Left cardiac atrium (tissue), 4 donors: ENCODE measurements around the gene SOAT1. TPM values are rescaled to one million over a fixed set of nuclear protein-coding genes. Genes with fewer than 3 reads are reported as not detected.
"Not testable (repeated sequence)": the region's sequence is repeated elsewhere in the genome, so short reads cannot be mapped to it uniquely, and the experiment has no call there.

ENCODE experiments used
- ATAC-seq, 2 donors: fragments of 200-7000 bp; cut with Tn5 transposase; one replicate each; pipeline ENCODE4 v1.9.1; 2020; ENCODE audit warnings: mild to moderate bottlenecking in 2 of 2, moderate library complexity in 2 of 2
- DNase-seq: peaks from one replicate; pipeline ENCODE4 v3.0.0-alpha.2; 2020
- intact Hi-C, 2 donors: fragments of 100-400 bp; cut with DNase I; formaldehyde crosslinking; loops; one replicate each; pipeline versions ENCODE4 v1.14.1 to v1.15.1; 2022 to 2023
- total RNA-seq, 2 donors: library from RNA; stranded (reverse); fragmentation: NEBNext Ultra II Directional; extraction: Animal tissue kit (Norgen Biotek cat#: 25700); gene quantifications; one replicate each; pipeline ENCODE4 v1.2.1, GENCODE V29; 2021
- donor health status: DM: no; HTN: yes; CAD: no.
- donor health status: DM: no; HTN: yes; CAD: no; lungs with severe emphysema.
- donor health status: DM: yes; HTN: yes; CAD: no.
- donor health status: Dilated cardiomyopathy.

Gene SOAT1
- total RNA-seq, 2 donors from 2014 or later = 20.6 to 21.8 TPM

GRCh38 chr1:179337942-179338560 lies 44.5 kb downstream of the SOAT1 start:
- ATAC-seq = no peak
- no peak for DNase-seq
- intact Hi-C loops = no loop called here

DNA sequence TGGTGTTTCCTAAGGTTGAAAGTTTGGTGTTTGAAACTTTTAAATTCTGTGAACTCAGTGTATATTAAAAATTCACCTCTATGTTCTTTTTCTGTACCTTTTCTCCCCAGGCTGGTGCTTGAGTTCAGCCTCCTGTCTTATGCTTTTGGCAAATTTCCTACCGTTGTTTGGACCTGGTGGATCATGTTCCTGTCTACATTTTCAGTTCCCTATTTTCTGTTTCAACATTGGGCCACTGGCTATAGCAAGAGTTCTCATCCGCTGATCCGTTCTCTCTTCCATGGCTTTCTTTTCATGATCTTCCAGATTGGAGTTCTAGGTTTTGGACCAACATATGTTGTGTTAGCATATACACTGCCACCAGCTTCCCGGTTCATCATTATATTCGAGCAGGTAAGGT lies 47.3 kb downstream of the SOAT1 start:
- DNase-seq = no peak
- ATAC-seq = no peak
- intact Hi-C loops = no loop called here

- DNase-seq (no peak), ATAC-seq (no peak)
- intact Hi-C loops = no loop called here
Measured at GRCh38 chr1:179341943-179342547, 48.4 kb downstream of the SOAT1 start.

DNA sequence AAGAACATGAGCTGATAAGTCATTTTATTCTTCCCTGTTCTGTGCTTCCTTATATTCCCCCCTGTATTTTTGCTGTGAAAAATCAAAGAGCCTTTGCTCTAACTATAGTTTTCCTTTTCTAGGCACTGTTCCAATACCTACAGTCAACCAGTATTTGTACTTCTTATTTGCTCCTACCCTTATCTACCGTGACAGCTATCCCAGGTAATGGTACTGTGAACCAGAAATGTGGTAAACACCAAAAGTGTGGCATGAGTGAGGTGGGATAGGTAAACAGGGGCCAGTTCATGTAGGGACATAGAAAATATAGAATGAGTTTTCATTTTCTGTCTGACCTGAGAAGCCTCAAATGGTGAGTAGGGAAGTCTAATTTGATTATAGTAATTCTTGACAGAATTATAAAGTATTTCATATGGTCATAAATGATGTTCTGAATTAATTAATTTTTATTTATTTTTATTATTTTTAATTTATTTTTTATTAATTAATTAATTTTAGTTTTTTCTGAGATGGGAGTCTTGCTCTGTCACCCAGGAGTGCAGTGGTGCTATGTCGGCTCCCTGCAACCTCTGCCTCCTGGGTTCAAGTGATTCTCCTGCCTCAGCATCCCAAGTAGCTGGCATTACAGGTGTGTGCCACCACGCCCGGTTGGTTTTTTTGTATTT lies 49.3 kb downstream of the SOAT1 start:
- intact Hi-C loops = no loop called here
- no peak for DNase-seq
- ATAC-seq = no peak

GRCh38 chr1:179351281-179351680 lies 57.7 kb downstream of the SOAT1 start:
- no peak for ATAC-seq
- no peak for DNase-seq
- intact Hi-C loops = no loop called here

DNA sequence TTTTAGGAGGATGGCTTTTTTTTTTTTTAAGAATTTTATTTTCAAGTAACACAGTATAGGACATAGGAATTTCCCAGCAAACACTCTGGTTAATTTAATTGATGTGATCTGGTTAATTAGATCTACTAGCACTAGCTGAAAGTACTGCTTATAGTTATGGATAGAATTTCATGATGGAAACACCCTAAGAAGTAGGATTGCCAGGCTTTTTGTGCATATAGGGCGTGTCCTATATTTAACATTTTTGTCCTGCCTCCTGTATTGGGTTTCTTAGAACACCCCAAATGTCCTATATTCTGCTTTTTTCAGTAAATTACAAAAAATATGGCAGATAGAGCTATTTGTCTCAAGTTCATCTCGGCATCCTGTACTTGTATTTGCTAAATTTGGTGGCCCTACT lies 58.6 kb downstream of the SOAT1 start:
- DNase-seq = no peak
- no peak for ATAC-seq
- intact Hi-C loops = no loop called here

DNA sequence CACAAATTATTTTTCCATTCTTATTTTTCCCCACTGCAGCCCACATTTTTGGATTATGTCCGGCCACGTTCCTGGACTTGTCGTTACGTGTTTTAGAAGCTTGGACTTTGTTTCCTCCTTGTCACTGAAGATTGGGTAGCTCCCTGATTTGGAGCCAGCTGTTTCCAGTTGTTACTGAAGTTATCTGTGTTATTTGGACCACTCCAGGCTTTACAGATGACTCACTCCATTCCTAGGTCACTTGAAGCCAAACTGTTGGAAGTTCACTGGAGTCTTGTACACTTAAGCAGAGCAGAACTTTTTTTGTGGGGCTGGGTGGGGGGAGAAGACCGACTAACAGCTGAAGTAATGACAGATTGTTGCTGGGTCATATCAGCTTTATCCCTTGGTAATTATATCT lies 59.9 kb downstream of the SOAT1 start:
- ATAC-seq (peak; percentile 93 to 99), DNase-seq (peak; percentile 32)
- intact Hi-C loops = no loop called here

DNA sequence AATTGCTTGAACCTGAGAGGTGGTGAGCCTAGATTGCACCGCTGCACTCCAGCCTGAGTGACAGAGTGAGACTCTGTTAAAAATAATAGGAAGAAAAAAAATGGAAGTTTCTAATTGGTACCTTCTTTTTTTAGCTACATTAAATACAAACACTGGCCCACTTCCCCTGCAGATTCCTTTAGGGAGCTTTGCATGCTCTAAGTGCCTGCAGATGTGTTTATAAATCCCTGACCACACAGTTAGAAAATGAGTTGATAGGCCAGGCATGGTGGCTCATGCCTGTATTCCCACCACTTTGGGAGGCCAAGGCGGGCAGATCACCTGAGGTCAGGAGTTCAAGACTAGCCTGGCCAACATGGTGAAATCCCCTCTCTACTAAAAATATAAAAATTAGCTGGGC lies 68.0 kb downstream of the SOAT1 start:
- intact Hi-C loops = loop anchor here (10.0 kb wide), 3 partner anchors 107 to 453 kb away; no protein-coding TSS in a partner anchor
- ATAC-seq = not testable (repeated sequence)

DNA sequence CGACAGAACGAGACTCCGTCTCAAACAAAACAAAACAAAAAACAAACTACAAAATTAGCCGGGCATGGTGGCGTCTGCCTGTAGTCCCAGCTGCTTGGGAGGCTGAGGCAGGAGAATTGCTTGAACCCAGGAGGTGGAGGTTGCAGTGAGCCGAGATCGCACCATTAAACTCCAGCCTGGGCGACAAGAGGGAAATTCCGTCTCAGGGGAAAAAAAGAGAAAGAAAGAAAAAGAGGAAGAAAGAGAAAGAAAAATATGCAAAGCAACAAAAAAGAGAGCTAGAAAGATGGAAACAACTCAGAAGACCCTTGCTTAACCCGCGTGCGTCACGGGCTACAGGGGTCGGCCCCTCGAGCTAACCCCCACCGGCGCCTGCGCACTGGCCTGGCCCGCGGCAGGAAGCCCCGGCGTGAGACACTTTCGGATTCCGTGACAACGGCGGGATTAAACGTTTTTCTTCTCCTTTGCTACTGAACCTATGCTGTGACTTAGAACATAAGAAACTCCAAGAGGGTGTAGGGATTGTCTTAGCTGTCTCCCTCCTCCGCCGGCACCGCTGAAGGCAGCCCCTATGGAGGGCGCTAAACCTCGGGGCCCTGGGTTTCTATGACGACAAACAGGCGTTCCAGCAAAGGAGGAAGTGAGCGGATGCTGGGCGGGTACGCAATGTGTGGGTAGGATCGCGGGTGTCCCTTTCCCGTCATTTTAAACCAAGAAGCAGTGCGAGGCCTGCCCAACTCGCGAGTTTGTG lies 71.9 kb downstream of the SOAT1 start, which contains the start of gene AXDND1:
Gene AXDND1, plus strand, starts transcription at position 630 of the 751 bp plus-strand sequence. CDS start 539 bp downstream, outside the sequence.
- intact Hi-C loops = loop anchor here (10.0 kb wide), 3 partner anchors 111 to 449 kb away; no protein-coding TSS in a partner anchor
- peak; percentile 90 for DNase-seq
- peak; percentile 96 to 98 for ATAC-seq

More for the DNA sequence above, 68.0 kb downstream of the SOAT1 start:
- not testable (repeated sequence) for DNase-seq

DNA sequence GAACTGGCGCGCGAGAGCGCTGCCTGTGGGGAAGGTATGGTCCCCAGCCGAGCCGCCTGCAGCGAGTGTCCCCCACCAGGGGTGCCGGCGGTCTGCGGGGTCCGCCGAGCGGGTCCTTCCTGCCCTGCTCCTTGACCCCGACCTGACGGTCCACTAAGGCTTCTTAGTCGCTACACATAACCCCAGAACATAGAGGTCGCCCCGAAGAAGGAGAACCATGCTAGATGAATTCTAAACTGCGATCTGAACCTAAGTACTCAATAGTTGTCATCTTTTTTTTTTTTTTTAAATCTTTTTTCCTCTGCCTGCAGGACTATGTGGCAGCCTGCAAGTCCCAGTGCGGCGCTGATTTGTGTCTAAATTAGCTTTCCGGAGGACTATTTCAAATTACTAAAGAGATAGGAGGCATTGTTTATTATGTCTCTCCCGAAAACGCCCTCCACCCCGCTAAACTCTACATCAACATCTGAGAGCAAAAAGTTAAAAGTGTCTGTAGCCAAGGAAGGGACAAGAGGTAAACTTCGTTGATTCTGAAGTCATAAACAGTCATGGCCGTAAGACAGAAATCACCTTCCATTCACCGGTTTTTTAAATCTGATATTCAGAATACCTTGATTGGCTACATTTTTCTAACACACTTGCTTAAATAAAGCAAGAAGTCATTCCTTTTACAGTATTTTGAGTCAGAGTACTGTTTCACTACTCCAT lies 72.7 kb downstream of the SOAT1 start:
- peak; percentile 1 to 25 for ATAC-seq
- DNase-seq = no peak
- intact Hi-C loops = loop anchor here (10.0 kb wide), 3 partner anchors 111 to 449 kb away; no protein-coding TSS in a partner anchor

GRCh38 chr1:179369751-179370341 lies 76.2 kb downstream of the SOAT1 start:
- no peak for DNase-seq
- intact Hi-C loops = loop anchor here (2.0 to 10.0 kb wide), 5 partner anchors 115 to 445 kb away; no protein-coding TSS in a partner anchor
- peak; percentile 5 to 21 for ATAC-seq

DNA sequence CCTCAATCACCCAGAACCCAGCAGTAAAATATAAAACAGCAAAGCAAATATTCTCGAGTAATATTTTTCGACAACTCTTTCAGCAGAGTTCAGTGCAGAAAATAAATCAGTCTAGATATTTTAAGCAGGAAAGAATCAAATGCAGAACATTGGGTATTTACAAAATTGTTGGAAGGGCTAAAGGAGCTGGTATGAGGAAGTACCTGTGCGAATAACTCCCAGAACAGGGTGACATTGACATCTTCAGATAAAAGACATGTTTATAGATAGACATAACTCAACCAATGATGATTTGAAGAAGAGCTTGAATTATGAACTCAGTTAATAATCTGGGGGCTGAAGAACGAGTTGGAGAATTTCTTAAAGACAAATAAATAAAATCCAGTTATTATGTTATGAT lies 78.6 kb downstream of the SOAT1 start:
- intact Hi-C loops = loop anchor here in 1 of 2 donors (5.0 kb wide), 1 partner anchor 120 kb away; no protein-coding TSS in a partner anchor
- DNase-seq (no peak), ATAC-seq (no peak)

DNA sequence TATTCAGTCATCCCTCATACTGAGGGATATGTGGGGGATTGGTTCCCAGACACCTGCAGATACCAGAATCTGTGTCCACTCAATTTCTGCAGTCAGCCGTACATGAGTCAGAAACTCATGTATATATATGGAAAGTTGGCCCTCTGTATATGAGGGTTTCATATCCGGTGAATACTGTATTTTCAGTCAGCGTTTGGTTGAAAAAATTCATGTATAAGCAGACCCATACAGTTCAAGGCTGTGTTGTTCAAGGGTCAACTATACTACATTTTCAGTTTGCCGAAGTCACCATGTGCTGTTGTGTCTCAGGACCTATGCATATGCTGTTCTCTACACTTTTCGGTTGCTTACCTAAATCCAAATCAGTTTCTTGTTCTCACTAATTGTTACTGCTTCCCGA lies 82.6 kb downstream of the SOAT1 start:
- intact Hi-C loops = no loop called here
- ATAC-seq = no peak

DNA sequence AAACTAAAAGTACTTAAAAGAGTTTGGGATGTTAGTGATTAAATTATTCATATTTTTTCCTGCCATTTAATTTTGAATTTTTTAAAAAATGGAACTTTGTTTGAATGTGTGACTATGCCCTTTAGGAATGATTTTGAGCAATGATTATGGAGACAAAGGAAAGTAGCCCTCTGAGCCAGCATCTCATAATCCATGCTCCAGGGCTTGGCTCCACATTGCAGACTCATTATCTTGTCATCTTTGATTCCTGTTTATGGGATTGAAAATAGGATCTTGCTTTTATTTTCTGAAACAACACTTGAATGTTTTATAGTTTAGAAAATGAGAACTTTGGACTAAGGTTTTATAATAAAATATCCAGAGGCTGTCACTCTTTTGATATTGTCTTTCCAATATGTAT lies 86.7 kb downstream of the SOAT1 start:
- DNase-seq = no peak
- intact Hi-C loops = no loop called here
- ATAC-seq = no peak

More for the DNA sequence above, 82.6 kb downstream of the SOAT1 start:
- DNase-seq = no peak

DNA sequence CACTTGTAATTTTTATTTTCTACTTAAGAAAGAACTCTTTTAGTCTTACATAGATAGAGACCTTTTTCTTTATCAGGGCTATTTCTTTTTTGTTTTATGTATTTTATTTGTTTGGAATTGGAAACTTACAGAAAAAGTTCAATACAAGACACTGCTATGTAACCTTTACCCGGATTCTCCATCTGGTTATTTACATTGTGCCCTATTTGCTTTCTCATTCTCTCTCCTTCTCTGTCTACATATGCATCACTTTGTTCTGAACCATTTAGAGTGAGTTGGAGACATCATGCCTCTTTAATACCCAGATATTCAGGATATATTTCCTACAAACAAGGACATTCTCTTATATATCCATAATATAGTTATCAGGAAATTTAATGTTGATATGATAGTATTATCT lies 90.4 kb downstream of the SOAT1 start:
- intact Hi-C loops = no loop called here
- ATAC-seq (no peak), DNase-seq (no peak)

GRCh38 chr1:179385510-179385909 lies 91.9 kb downstream of the SOAT1 start:
- DNase-seq (no peak), ATAC-seq (no peak)
- intact Hi-C loops = no loop called here

- intact Hi-C loops = no loop called here
- DNase-seq (no peak), ATAC-seq (no peak)
Measured at GRCh38 chr1:179393721-179394120, 100.1 kb downstream of the SOAT1 start.

DNA sequence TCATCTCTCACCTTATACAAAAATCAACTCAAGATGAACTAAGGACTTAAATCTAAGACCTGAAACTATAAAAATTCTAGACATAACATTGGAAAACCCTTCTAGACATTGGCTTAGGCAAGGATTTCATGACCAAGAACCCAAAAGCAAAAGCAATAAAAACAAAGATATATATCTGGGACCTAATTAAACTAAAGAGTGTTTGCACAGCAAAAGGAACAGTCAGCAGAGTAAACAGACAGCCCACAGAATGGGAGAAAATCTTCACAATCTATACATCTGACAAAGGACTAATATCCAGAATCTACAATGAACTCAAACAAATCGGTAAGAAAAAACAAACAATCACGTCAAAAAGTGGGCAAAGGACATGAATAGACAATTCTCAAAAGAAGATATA lies 105.8 kb downstream of the SOAT1 start:
- ATAC-seq, intact Hi-C loops, DNase-seq: not testable (repeated sequence)
